B cell (primary cell): ENCODE data around the gene THAP8. TPM values are rescaled to one million over a fixed set of nuclear protein-coding genes. Genes with fewer than 3 reads are reported as not detected.

ENCODE experiments used
- ATAC-seq: fragments of 200-7000 bp; cut with Tn5 transposase; one replicate; pipeline ENCODE4 v1.10.0; 2021; ENCODE audit warnings: low read depth, mild to moderate bottlenecking, moderate number of reproducible peaks, moderate library complexity
- CTCF ChIA-PET: fragments of 350-600 bp; sonication (Branson Sonifier 250); formaldehyde crosslinking; loops from one replicate; lab custom pipeline; 2021; ENCODE audit warnings: antibody characterized with exemption, inconsistent platforms; lab: Charles Lee
- POLR2A ChIA-PET: fragments of 350-600 bp; sonication (Branson Sonifier 250); formaldehyde crosslinking; loops from one replicate; lab custom pipeline; 2021; ENCODE audit warnings: antibody characterized with exemption; lab: Charles Lee
- DNase-seq: peaks from one replicate; pipeline ENCODE4 v3.0.0; 2013
- H2AFZ ChIP-seq: 2 replicates; pipeline ENCODE4 v1.6.1; 2012; ENCODE audit warnings: mild to moderate bottlenecking, low read depth, low read length; ENCODE audit not compliant: insufficient read depth, poor library complexity, severe bottlenecking
- H3K27ac ChIP-seq, 2 donors: 1 replicate in 1 of 2; 2 replicates in 1 of 2; pipeline ENCODE4 v1.5.1; 2012 to 2013; ENCODE audit warnings: low read length in 2 of 2, mild to moderate bottlenecking in 2 of 2, moderate library complexity in 1 of 2
- H3K27me3 ChIP-seq, 4 experiments: fragments of 200-600 bp in 1 of 4; sonication (generic) in 1 of 4; replicated peaks in 1 of 4; 1 replicate in 2 of 4; 2 replicates in 2 of 4; pipeline versions ENCODE4 v1.6.1 to v1.7.0; 2013 to 2016; ENCODE audit warnings: low read length in 3 of 4, mild to moderate bottlenecking in 2 of 4, mixed read lengths in 1 of 4, moderate library complexity in 1 of 4; ENCODE audit not compliant: insufficient read depth in 4 of 4, control insufficient read depth in 3 of 4; ENCODE audit errors: control extremely low read depth in 1 of 4
- H3K36me3 ChIP-seq, 2 experiments: replicated peaks in 1 of 2; 1 replicate in 1 of 2; 2 replicates in 1 of 2; pipeline versions ENCODE4 v1.6.1 to v1.7.1; 2013; ENCODE audit warnings: low read length in 1 of 2; ENCODE audit not compliant: insufficient read depth in 2 of 2, control insufficient read depth in 1 of 2; ENCODE audit errors: control extremely low read depth in 1 of 2, extremely low read depth in 1 of 2
- H3K4me1 ChIP-seq, 2 donors: fragments of 200-600 bp in 1 of 2; sonication (generic) in 1 of 2; 1 replicate in 1 of 2; 2 replicates in 1 of 2; pipeline versions ENCODE4 v1.5.1 to v1.6.1; 2013 to 2017; ENCODE audit warnings: low read length in 2 of 2; ENCODE audit not compliant: control insufficient read depth in 2 of 2, insufficient read depth in 2 of 2
- H3K4me2 ChIP-seq: replicated peaks from 2 replicates; pipeline ENCODE3; 2012; ENCODE audit warnings: mild to moderate bottlenecking, low read depth, low read length; ENCODE audit not compliant: poor library complexity, severe bottlenecking
- H3K4me3 ChIP-seq, 5 experiments: fragments of 200-600 bp in 1 of 5; sonication (generic) in 1 of 5; 1 replicate in 3 of 5; 2 replicates in 2 of 5; pipeline versions ENCODE4 v1.5.1 to v1.7.0; 2011 to 2016; ENCODE audit warnings: low read length in 4 of 5, mild to moderate bottlenecking in 4 of 5, low read depth in 2 of 5, control low read depth in 1 of 5, moderate library complexity in 1 of 5; ENCODE audit not compliant: insufficient read depth in 1 of 5; ENCODE audit errors: control extremely low read depth in 1 of 5, extremely low read depth in 1 of 5
- H3K79me2 ChIP-seq: fragments of 200-600 bp; sonication (generic); one replicate; pipeline ENCODE4 v1.6.0; 2016; ENCODE audit warnings: low read length; ENCODE audit not compliant: control insufficient read depth, insufficient read depth
- H3K9ac ChIP-seq: fragments of 200-600 bp; sonication (generic); 2 replicates; pipeline ENCODE4 v1.6.1; 2017; ENCODE audit warnings: mild to moderate bottlenecking, low read length, moderate library complexity
- H3K9me3 ChIP-seq, 3 donors: one replicate each; pipeline versions ENCODE4 v1.6.1 to v1.7.1; 2013; ENCODE audit warnings: low read length in 2 of 3; ENCODE audit not compliant: control insufficient read depth in 2 of 3, insufficient read depth in 1 of 3; ENCODE audit errors: control extremely low read depth in 1 of 3
- H4K20me1 ChIP-seq: 2 replicates; pipeline ENCODE4 v1.6.0; 2012; ENCODE audit warnings: mild to moderate bottlenecking, low read length; ENCODE audit not compliant: insufficient read depth, control insufficient read depth, poor library complexity, severe bottlenecking
- H3K27ac Mint-ChIP-seq: one replicate; pipeline ENCODE4 v1.8.0; 2021; ENCODE audit warnings: mixed read lengths
- H3K27me3 Mint-ChIP-seq: one replicate; pipeline ENCODE4 v1.8.0; 2021; ENCODE audit warnings: mixed read lengths
- H3K4me1 Mint-ChIP-seq: one replicate; pipeline ENCODE4 v1.8.0; 2021; ENCODE audit warnings: mixed read lengths
- H3K4me3 Mint-ChIP-seq: one replicate; pipeline ENCODE4 v1.8.0; 2021; ENCODE audit warnings: mixed read lengths
- H3K9me3 Mint-ChIP-seq: one replicate; pipeline ENCODE4 v1.8.0; 2022; ENCODE audit warnings: mixed read lengths; ENCODE audit not compliant: insufficient read depth
- CTCF ChIP-seq: fragments of 200-600 bp; IDR thresholded peaks from one replicate; pipeline ENCODE4 v1.8.0; 2022; ENCODE audit warnings: antibody characterized with exemption, mild to moderate bottlenecking
- EZH2 ChIP-seq: IDR thresholded peaks from 2 replicates; pipeline ENCODE4 v1.6.1; 2012; ENCODE audit warnings: borderline replicate concordance, low read depth, mild to moderate bottlenecking, moderate library complexity, low read length; ENCODE audit not compliant: insufficient read depth, poor library complexity, severe bottlenecking
- WGBS: methylation state at CpG from one replicate; pipeline ENCODE4 v1.1.5; 2013; ENCODE audit warnings: missing lambda C conversion rate; ENCODE audit not compliant: insufficient coverage; 5-methylcytosine and 5-hydroxymethylcytosine counted together
- intact Hi-C: fragments of 100-400 bp; cut with micrococcal nuclease; formaldehyde crosslinking; loops from one replicate; pipeline ENCODE4 v1.10.0; 2022
- polyA plus RNA-seq: library from polyadenylated mRNA; depleted of rRNA; stranded (reverse); fragments of >200 nt; gene quantifications from 2 replicates; pipeline ENCODE4 v1.2.3, GENCODE V29; 2012
- total RNA-seq, 2 donors: library from RNA; stranded (reverse); fragments of 120-200 nt in 1 of 2; gene quantifications; 1 replicate in 1 of 2; 2 replicates in 1 of 2; pipeline versions ENCODE4 v1.2.3 to v1.2.4, GENCODE V29; 2013 to 2022

THAP8 gene
- total and polyA plus RNA-seq, 2 donors (not counting 1 experiment from before 2014, with no cell fraction given) = 4.5 to 5.7 TPM

GRCh38 chr19:35990156-35990555 lies 63.9 kb downstream of the THAP8 start:
- Histone ChIP-seq H3K36me3 (no peaks in the 10 kb centered on the region), H3K9ac (no peak overlapping the region), H3K4me1 (peaks cover 11 to 22% of the 10 kb centered on the region in 2 donors), H3K27me3 (peaks cover 0 to 4% (median 2%) of the 10 kb centered on the region in 4 experiments), H3K9me3 (peaks cover 0 to 13% (median 0%) of the 10 kb centered on the region in 3 donors), H3K4me2 (no peak overlapping the region), H3K4me3 (no peak overlapping the region), H2AFZ (no peak overlapping the region), H3K79me2 (peaks cover 7% of the 10 kb centered on the region), H3K27ac (no peak overlapping the region), H4K20me1 (peaks cover 1% of the 10 kb centered on the region)
- intact Hi-C loops = loop anchor here (10.0 kb wide), 1 partner anchor 585 kb away; the partner anchor contains the start of gene ZNF529
- peaks cover 8% of the 10 kb centered on the region for H3K27me3 Mint-ChIP-seq
- ChIA-PET CTCF (interaction anchor here (0.7 kb wide), 1 partner anchor 298 kb away, joined by 3 read pairs; no protein-coding TSS in a partner anchor), POLR2A (no interaction called here)
- peaks cover 14% of the 10 kb centered on the region for H3K4me1 Mint-ChIP-seq
- TF ChIP-seq CTCF = no peak
- TF ChIP-seq EZH2 = no peak
- 100% methylated on average over 3 of the region's 4 CpGs for WGBS
- no peak for DNase-seq
- H3K9me3 Mint-ChIP-seq = no peaks in the 10 kb centered on the region
- ATAC-seq = no peak
- no peak overlapping the region for H3K4me3 Mint-ChIP-seq
- H3K27ac Mint-ChIP-seq = no peak overlapping the region

- no peak overlapping the region for H3K9ac ChIP-seq
- peaks cover 0 to 13% (median 0%) of the 10 kb centered on the region in 3 donors for H3K9me3 ChIP-seq
- 100% methylated on average over 1 of the region's 3 CpGs for WGBS
- no peaks in the 10 kb centered on the region for H3K79me2 ChIP-seq
- intact Hi-C loops = no loop called here
- Mint-ChIP-seq H3K4me3 (no peak overlapping the region), H3K27me3 (peaks cover 20% of the 10 kb centered on the region), H3K4me1 (peaks cover 5% of the 10 kb centered on the region), H3K9me3 (no peaks in the 10 kb centered on the region), H3K27ac (no peak overlapping the region)
- no peaks in the 10 kb centered on the region for H3K36me3 ChIP-seq
- DNase-seq (no peak), ATAC-seq (no peak)
- peaks cover 0 to 13% (median 3%) of the 10 kb centered on the region in 4 experiments for H3K27me3 ChIP-seq
- ChIA-PET POLR2A (no interaction called here), CTCF (no interaction called here)
- H2AFZ ChIP-seq = no peak overlapping the region
- no peak overlapping the region for H3K4me3 ChIP-seq
- no peaks in the 10 kb centered on the region for H4K20me1 ChIP-seq
- H3K4me2 ChIP-seq = no peak overlapping the region
- TF ChIP-seq EZH2 (no peak), CTCF (no peak)
- peaks cover 6 to 13% of the 10 kb centered on the region in 2 donors for H3K4me1 ChIP-seq
- no peak overlapping the region for H3K27ac ChIP-seq
These were observed 65.3 kb downstream of the THAP8 start for GRCh38 chr19:35988824-35989223.
